DMS53 treated with DMSO at 0.1 percent for 48 hours (cell line): ENCODE data around the gene RAB14.
"Not testable (repeated sequence)": the region's sequence is repeated elsewhere in the genome, so short reads cannot be mapped to it uniquely, and the experiment has no call there.

Source experiments
- DNase-seq: peaks from one replicate; lab custom pipeline; 2025; ENCODE audit not compliant: unreplicated experiment; lab: John Stamatoyannopoulos, UW

RAB14 gene

DNA sequence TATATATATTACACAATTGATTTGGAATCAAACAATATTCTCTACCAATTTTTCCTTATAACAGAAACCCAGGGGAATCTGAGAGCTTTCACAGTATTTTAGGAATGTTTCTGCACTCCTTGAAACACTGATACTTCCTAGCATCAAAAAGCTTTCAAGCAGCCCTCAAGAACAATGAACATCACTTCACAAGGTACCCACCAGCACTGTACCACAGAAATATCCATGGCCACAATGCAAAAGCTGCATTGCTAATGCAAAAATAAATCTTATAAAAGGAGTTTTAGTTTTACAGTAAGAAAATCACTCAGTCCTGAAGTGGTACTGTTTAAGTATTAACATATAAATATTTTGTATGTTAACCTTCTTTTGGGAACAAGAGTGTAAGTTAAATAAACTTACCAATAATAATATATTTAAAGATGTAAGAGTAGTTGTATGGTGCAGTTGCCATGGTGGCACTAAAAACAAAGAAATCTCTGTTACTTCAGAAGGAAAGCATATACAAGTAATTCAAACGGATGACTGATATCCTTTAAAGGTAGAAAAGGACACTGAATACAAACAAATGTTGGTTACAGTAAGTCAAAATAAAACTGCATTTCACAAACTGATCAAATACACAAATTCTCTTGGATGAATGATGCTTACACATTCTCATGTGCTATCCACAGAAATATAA is 8.6 kb downstream of the RAB14 start:
- no peak for DNase-seq

DNA sequence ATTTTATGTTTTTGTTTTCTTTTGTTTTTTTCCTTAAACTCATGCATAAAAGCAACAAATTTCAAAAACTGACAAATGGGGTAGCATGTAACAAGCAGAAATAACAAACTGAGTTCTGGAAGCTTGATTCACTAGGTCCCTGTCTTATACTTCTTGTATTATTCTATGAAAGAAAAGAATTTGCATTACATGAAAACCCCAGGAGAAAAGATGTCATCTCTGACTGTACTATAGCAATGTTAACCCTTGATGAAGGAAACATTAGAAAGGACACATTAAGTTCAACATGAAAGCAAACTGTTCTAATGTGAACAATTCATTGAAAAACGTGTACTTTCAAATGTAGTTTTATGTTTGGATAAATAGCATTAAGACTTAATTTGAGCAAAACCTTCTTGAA is 9.2 kb downstream of the RAB14 start:
- DNase-seq: no peak

DNA sequence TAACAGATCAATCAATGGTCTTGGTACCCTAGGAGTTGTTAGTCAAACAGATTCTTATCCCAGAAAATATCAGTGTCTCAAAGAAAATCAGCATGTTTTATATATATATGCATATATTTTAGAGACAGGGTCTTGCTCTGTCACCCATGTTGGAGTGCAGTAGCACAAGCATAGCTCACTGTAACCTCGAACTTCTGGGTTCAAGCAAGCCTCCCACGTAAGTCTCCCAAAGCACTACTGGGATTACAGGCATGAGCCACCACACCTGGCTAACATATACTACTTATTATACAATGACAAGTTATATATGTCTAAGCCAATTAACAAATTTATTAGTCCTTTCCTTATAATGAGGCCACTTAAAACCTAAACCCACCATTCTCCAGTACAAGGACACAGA is 10.4 kb downstream of the RAB14 start:
- no peak for DNase-seq

- DNase-seq: no peak
Measured at GRCh38 chr9:121189660-121190059, 12.0 kb downstream of the RAB14 start.

- no peak for DNase-seq
Measured at GRCh38 chr9:121189006-121189405, 12.7 kb downstream of the RAB14 start.

GRCh38 chr9:121187636-121188305 is 13.9 kb downstream of the RAB14 start:
- DNase-seq: no peak

DNA sequence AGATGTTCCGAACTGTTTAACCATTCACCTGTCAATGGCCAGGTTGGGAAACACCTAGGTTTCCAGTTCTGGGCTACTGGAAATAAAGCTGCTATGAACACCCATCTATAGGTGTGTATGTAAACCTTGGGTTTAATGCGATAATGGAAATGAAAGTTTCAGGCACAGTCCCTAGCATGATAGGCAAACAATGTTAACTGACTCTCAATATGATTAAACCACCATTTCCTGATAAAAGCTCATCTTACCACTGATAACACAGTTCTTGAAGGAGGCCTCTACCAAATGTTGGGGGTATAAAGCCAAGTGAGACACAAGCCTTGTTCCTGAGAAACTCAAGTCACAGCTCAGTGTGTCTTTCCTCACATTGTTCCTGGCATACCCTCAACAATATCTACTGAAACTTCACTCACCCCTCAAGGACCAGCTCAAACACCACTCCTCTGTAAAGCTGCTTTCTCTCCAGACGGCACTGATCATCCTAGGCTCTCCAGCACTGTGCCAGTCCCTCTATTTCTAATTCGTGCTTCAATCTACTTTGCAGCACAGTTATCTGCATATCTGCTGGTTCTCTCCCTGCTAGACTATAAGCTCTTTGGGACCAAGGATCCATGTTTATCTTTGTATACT is 15.8 kb downstream of the RAB14 start:
- no peak for DNase-seq

DNA sequence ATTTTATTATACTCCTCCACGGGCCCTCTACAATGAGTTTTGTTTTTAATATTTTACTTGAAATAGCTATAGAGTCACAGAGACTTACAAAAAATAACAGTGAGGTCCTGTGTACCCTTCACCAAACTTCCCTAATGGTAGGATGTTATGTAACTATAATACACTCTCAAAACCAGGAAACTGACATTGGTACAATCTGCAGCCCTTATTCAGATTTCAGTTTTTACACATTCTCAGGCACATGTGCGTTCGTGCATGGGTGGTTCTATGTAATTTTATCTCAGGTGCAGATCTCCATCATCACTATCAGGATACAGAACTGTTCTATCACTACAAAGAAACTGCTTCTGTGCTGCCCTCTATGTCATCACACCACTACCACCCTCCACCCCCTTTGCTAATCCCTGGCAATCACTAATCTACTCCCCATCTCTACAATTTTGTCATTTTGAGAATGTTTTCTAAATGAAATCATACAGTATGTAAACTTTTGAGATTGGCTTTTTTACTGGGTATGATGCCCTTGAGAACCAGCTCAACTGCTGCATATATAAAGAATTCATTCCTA is 16.4 kb downstream of the RAB14 start:
- DNase-seq: no peak

GRCh38 chr9:121184463-121184862 is 17.2 kb downstream of the RAB14 start:
- DNase-seq: no peak

DNA sequence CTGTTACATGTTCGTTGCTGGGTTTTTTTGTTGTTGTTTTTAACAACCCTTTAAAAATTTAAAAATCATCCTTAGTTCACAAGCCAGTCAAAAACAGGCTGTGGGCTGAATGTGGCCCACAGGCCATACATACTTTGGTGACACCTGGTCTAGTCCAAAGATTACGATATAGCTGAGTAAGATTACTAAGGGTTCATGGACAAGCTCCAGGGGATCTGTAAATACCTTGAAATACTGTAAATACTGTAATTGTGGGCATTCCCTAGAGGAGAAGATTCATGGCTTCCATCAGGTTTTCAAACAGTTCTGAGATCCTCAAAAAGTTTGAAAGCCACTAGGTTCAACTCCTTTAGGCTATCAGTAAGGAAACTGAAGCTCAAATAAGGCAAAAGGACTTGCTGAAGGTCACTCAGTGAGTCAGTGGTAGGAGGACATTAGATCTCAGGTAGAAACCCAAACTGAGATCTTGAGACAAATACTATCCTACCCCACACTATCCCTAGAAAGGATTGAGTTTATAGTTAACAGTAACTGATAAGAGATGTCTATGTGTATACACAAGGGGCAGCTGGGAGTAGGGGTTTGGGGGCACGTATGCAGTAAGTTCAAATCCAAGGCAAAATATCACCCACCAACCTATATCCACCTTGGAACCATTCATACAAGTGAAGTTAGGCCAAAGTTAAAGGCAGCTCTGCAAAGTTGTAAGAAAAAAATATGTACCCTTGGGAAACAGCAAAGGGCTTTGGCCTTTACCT is 17.8 kb downstream of the RAB14 start:
- no peak for DNase-seq

DNA sequence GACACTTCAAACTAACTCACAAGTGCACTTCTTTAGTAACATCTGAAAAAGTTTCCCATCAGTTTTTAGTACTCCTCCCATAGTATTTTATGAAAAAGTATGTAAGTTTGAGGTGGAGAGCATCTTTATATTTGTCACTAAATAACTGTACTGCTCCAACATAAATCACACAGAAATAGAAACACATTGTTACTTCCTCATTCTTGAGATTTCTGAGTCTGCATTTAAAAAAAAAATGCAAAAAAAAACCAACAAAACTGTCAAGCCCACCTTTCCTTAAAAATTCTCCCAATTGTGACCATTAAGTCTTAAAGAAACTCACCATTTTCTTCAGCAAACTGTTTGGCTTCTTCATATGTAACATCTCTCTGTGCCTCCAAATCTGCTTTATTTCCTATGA is 18.7 kb downstream of the RAB14 start:
- DNase-seq: no peak

DNA sequence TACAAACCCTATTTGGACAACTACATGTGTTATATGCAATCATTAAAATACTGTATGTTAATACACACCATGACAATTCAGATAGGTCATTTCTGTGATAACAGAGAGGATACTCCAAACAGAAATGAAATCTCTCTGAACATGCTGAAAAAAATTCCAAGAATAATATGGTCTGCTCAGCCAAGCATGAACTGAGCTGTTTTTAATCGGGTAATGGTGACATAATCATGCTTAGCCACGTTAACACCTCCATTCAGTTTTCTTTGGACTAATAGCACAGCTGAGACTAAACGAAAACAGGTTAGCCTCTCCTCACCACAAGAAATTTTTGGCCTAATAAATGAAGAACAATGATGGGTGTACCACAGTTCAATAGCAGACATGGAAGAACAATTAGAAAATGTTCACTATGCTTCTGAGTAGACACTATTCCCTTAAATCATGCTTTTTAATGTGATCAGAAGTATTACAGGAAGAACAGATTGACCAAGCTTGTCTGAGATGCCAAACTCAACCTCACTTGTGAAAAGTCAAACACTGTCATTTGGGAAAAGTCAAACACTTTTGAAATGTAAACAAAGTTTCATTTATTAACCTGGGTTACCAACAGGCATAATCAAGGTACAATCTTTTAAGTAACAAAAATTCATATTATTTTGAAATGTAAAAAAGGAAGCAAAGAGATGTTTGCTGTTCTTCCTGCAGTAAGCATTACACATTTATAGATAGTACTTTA is 19.4 kb downstream of the RAB14 start:
- no peak for DNase-seq

DNA sequence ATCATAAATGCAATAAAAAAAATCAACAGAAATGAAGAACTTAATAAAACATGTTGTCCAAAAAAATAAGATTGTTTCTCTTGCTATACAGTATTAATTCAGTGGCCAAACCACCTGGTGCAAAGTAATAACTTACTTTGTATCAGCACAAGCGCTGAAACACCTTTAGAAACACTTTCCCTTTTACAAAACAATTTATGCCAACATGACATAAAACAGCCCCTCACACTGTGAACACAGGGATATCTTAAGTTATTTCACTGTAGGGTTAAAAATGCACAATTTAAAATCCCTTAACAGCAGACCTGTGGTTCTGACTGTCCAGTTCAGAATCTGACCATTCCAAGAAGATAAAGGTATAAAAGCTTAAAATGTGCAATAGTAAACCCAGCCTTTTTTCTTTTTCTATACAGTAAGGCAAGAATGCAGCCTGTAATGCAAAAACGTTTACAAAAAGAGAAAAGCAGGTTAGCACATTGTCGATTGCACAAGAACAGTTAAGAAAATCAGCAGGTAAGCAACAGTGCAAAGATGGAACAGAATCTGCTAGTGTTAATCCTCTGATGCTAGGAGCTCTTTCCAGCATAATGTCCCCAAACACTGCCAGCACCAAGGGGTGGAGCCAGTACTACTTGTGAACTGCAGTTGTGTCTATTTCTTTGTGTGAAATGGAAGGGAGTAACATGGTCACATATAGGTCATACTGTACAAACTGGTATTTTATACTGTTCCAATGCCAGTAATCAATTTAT is 21.6 kb downstream of the RAB14 start:
- no peak for DNase-seq

- DNase-seq: not testable (repeated sequence)
Measured at GRCh38 chr9:121179373-121179721, 22.3 kb downstream of the RAB14 start.

GRCh38 chr9:121178676-121179372 is 22.8 kb downstream of the RAB14 start:
- DNase-seq: no peak

GRCh38 chr9:121173501-121173900 is 28.2 kb downstream of the RAB14 start:
- DNase-seq: no peak

- no peak for DNase-seq
Measured at GRCh38 chr9:121172726-121173487, 28.8 kb downstream of the RAB14 start.

DNA sequence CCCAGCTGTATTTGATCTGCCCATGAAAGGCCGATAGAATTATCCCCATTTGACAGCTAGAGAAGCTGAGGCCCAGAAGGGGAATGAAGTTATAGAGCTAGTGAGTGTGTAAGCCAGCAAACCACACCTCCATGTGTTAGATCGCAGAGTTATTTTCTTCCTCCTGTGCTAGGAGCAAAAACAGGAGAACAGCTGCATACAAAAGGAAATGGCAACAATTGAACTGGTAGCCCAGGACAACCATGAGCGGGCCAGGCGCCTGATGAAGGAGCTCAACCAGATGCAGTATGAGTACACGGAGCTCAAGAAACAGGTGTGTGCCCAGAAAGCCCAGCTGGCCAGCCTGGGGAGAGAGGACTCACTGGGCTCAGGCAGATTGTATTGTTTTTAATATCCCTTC is 30.4 kb downstream of the RAB14 start:
- no peak for DNase-seq

GRCh38 chr9:121169094-121169601 is 32.5 kb downstream of the RAB14 start:
- no peak for DNase-seq
